ENCODE measurements around the gene CDH8. TPM values are rescaled to one million over a fixed set of nuclear protein-coding genes. Genes with fewer than 3 reads are reported as not detected.
A peak's percentile ranks its signal among the peaks of the same experiment; 100 is the strongest.

The CDH8 gene
- 10 to 100 TPM in 1 of 4 donors, 1 to 10 TPM in 3; 5.6 to 45.7 (median 7.9) TPM for polyA plus RNA-seq (ENCODE audit: insufficient read length in 4 of 4)

- DNase-seq (ENCODE audit: low read depth in 4 of 4, low spot score in 3 of 4): no peak
Observed at GRCh38 chr16:62036101-62036801, at the start of gene CDH8. CDH8 (minus strand) TSS chr16:62036438; CDS start chr16:62021403, 15,035 bp downstream.

GRCh38 chr16:62079236-62079635, 43.0 kb upstream of the CDH8 start:
- DNase-seq (ENCODE audit: low read depth in 4 of 4, low spot score in 3 of 4): no peak

- no peak for DNase-seq (ENCODE audit: low read depth in 4 of 4, low spot score in 3 of 4)
Observed at GRCh38 chr16:62077998-62078397, 41.8 kb upstream of the CDH8 start.

GRCh38 chr16:62076886-62077285, 40.6 kb upstream of the CDH8 start:
- no peak for DNase-seq (ENCODE audit: low read depth in 4 of 4, low spot score in 3 of 4)

GRCh38 chr16:62068747-62069146, 32.5 kb upstream of the CDH8 start:
- no peak for DNase-seq (ENCODE audit: low read depth in 4 of 4, low spot score in 3 of 4)

GRCh38 chr16:62067981-62068380, 31.7 kb upstream of the CDH8 start:
- DNase-seq (ENCODE audit: low read depth in 4 of 4, low spot score in 3 of 4): no peak

- DNase-seq (ENCODE audit: low read depth in 4 of 4, low spot score in 3 of 4): no peak
Observed at GRCh38 chr16:62067182-62067581, 30.9 kb upstream of the CDH8 start.

- DNase-seq (ENCODE audit: low read depth in 4 of 4, low spot score in 3 of 4): no peak
Observed at GRCh38 chr16:62066747-62067146, 30.5 kb upstream of the CDH8 start.

- DNase-seq (ENCODE audit: low read depth in 4 of 4, low spot score in 3 of 4): no peak
Observed at GRCh38 chr16:62064173-62064572, 27.9 kb upstream of the CDH8 start.

GRCh38 chr16:62060089-62060488, 23.9 kb upstream of the CDH8 start:
- DNase-seq (ENCODE audit: low read depth in 4 of 4, low spot score in 3 of 4): no peak

- DNase-seq (ENCODE audit: low read depth in 4 of 4, low spot score in 3 of 4): no peak
Observed at GRCh38 chr16:62059527-62059926, 23.3 kb upstream of the CDH8 start.

GRCh38 chr16:62058412-62058811, 22.2 kb upstream of the CDH8 start:
- no peak for DNase-seq (ENCODE audit: low read depth in 4 of 4, low spot score in 3 of 4)

- no peak for DNase-seq (ENCODE audit: low read depth in 4 of 4, low spot score in 3 of 4)
Observed at GRCh38 chr16:62051942-62052341, 15.7 kb upstream of the CDH8 start.

- no peak for DNase-seq (ENCODE audit: low read depth in 4 of 4, low spot score in 3 of 4)
Observed at GRCh38 chr16:62050793-62051192, 14.6 kb upstream of the CDH8 start.

- no peak for DNase-seq (ENCODE audit: low read depth in 4 of 4, low spot score in 3 of 4)
Observed at GRCh38 chr16:62046801-62047200, 10.6 kb upstream of the CDH8 start.

- no peak for DNase-seq (ENCODE audit: low read depth in 4 of 4, low spot score in 3 of 4)
Observed at GRCh38 chr16:62041401-62041800, 5.2 kb upstream of the CDH8 start.

- DNase-seq (ENCODE audit: low read depth in 4 of 4, low spot score in 3 of 4): no peak
Observed at GRCh38 chr16:62038646-62039045, 2.4 kb upstream of the CDH8 start.

- DNase-seq (ENCODE audit: low read depth in 4 of 4, low spot score in 3 of 4): no peak
Observed at GRCh38 chr16:62038225-62038624, 2.0 kb upstream of the CDH8 start.

- DNase-seq (ENCODE audit: low read depth in 4 of 4, low spot score in 3 of 4): no peak
Observed at GRCh38 chr16:62036802-62037135, 531 bp upstream of the CDH8 start.

- DNase-seq (ENCODE audit: low read depth in 4 of 4, low spot score in 3 of 4): peak in 2 of 4 donors; percentile 32 to 47
Observed at GRCh38 chr16:62035115-62036092, 834 bp downstream of the CDH8 start.

- no peak for DNase-seq (ENCODE audit: low read depth in 4 of 4, low spot score in 3 of 4)
Observed at GRCh38 chr16:62034231-62035114, 1.8 kb downstream of the CDH8 start.

Data from left renal pelvis (tissue), 4 donors.